Measurements from ENCODE around the gene NKAIN2. TPM values are rescaled to one million over a fixed set of nuclear protein-coding genes. Genes with fewer than 3 reads are reported as not detected.

The NKAIN2 gene
- total RNA-seq, 3 donors from 2014 or later (not counting 1 experiment from before 2014, with no cell fraction given): 0.45 TPM; not detected in 2

GRCh38 chr6:124577734-124578281 lies 774.1 kb downstream of the NKAIN2 start:
- Mint-ChIP-seq H3K27me3 (ENCODE audit: low read depth in 2 of 2) (no peaks in the 10 kb centered on the region), H3K4me1 (no peaks in the 10 kb centered on the region), H3K4me3 (no peak overlapping the region), H3K36me3 (no peaks in the 10 kb centered on the region), H3K9me3 (peaks cover 7 to 20% of the 10 kb centered on the region in 2 donors), H3K27ac (no peak overlapping the region)
- Histone ChIP-seq H3K27me3 (ENCODE audit: control insufficient read depth, insufficient read depth, low read length) (no peaks in the 10 kb centered on the region), H3K36me3 (ENCODE audit: control insufficient read depth, insufficient read depth, low read length) (no peaks in the 10 kb centered on the region), H3K9me3 (ENCODE audit: control insufficient read depth, insufficient read depth, low read length) (peaks cover 5% of the 10 kb centered on the region), H3K4me1 (ENCODE audit: control insufficient read depth, insufficient read depth, low read length) (no peaks in the 10 kb centered on the region), H3K4me3 (ENCODE audit: low read length) (no peak overlapping the region), H3K27ac (ENCODE audit: low read length) (no peak overlapping the region)
- intact Hi-C loops (cut with micrococcal nuclease): no loop called here
- WGBS (ENCODE audit: insufficient coverage): 100% methylated on average over 2 of the region's 2 CpGs
- no peak for ATAC-seq
- no peak for TF ChIP-seq CTCF (IDR thresholded peaks at IDR 0.05)
- no peak for DNase-seq

GRCh38 chr6:124590001-124590400 lies 786.3 kb downstream of the NKAIN2 start:
- Histone ChIP-seq H3K4me1 (ENCODE audit: control insufficient read depth, insufficient read depth, low read length) (no peaks in the 10 kb centered on the region), H3K27ac (ENCODE audit: low read length) (no peak overlapping the region), H3K4me3 (ENCODE audit: low read length) (no peak overlapping the region), H3K27me3 (ENCODE audit: control insufficient read depth, insufficient read depth, low read length) (no peaks in the 10 kb centered on the region), H3K36me3 (ENCODE audit: control insufficient read depth, insufficient read depth, low read length) (no peaks in the 10 kb centered on the region), H3K9me3 (ENCODE audit: control insufficient read depth, insufficient read depth, low read length) (no peaks in the 10 kb centered on the region)
- no peak for TF ChIP-seq CTCF (IDR thresholded peaks at IDR 0.05)
- H3K27ac Mint-ChIP-seq: no peak overlapping the region
- DNase-seq (no peak), ATAC-seq (no peak)
- 0% methylated on average over 1 of the region's 2 CpGs for WGBS (ENCODE audit: insufficient coverage)
- H3K27me3 Mint-ChIP-seq (ENCODE audit: low read depth in 2 of 2): no peaks in the 10 kb centered on the region
- H3K4me1 Mint-ChIP-seq: no peaks in the 10 kb centered on the region
- H3K36me3 Mint-ChIP-seq: no peaks in the 10 kb centered on the region
- H3K9me3 Mint-ChIP-seq: peaks cover 12% of the 10 kb centered on the region in 2 donors
- intact Hi-C loops (cut with micrococcal nuclease): no loop called here
- no peak overlapping the region for H3K4me3 Mint-ChIP-seq

GRCh38 chr6:124599656-124600055 lies 796.0 kb downstream of the NKAIN2 start:
- H3K27me3 Mint-ChIP-seq (ENCODE audit: low read depth in 2 of 2): no peaks in the 10 kb centered on the region
- no peak for TF ChIP-seq CTCF (IDR thresholded peaks at IDR 0.05)

GRCh38 chr6:124604719-124605118 lies 801.1 kb downstream of the NKAIN2 start:
- H3K9me3 ChIP-seq (ENCODE audit: control insufficient read depth, insufficient read depth, low read length): no peaks in the 10 kb centered on the region
- H3K27me3 ChIP-seq (ENCODE audit: control insufficient read depth, insufficient read depth, low read length): no peaks in the 10 kb centered on the region
- no peaks in the 10 kb centered on the region for H3K27me3 Mint-ChIP-seq (ENCODE audit: low read depth in 2 of 2)
- H3K4me3 ChIP-seq (ENCODE audit: low read length): no peak overlapping the region
- no peak overlapping the region for H3K4me3 Mint-ChIP-seq
- no peak overlapping the region for H3K27ac Mint-ChIP-seq
- H3K9me3 Mint-ChIP-seq: peaks cover 5 to 16% of the 10 kb centered on the region in 2 donors
- H3K27ac ChIP-seq (ENCODE audit: low read length): no peak overlapping the region
- DNase-seq: no peak
- no peaks in the 10 kb centered on the region for H3K4me1 Mint-ChIP-seq
- no peaks in the 10 kb centered on the region for H3K36me3 ChIP-seq (ENCODE audit: control insufficient read depth, insufficient read depth, low read length)
- H3K4me1 ChIP-seq (ENCODE audit: control insufficient read depth, insufficient read depth, low read length): no peaks in the 10 kb centered on the region
- intact Hi-C loops (cut with micrococcal nuclease): no loop called here
- no peak for ATAC-seq
- WGBS (ENCODE audit: insufficient coverage): 40% methylated on average over 3 of the region's 3 CpGs
- no peaks in the 10 kb centered on the region for H3K36me3 Mint-ChIP-seq
- no peak for TF ChIP-seq CTCF (IDR thresholded peaks at IDR 0.05)

More at GRCh38 chr6:124599656-124600055, 796.0 kb downstream of the NKAIN2 start:
- intact Hi-C loops (cut with micrococcal nuclease): no loop called here
- WGBS (ENCODE audit: insufficient coverage): 85% methylated on average over 1 of the region's 1 CpG
- Mint-ChIP-seq H3K36me3 (no peaks in the 10 kb centered on the region), H3K4me3 (no peak overlapping the region), H3K4me1 (no peaks in the 10 kb centered on the region), H3K27ac (no peak overlapping the region), H3K9me3 (peaks cover 4 to 8% of the 10 kb centered on the region in 2 donors)
- ATAC-seq (no peak), DNase-seq (no peak)
- no peaks in the 10 kb centered on the region for H3K9me3 ChIP-seq (ENCODE audit: control insufficient read depth, insufficient read depth, low read length)
- no peaks in the 10 kb centered on the region for H3K27me3 ChIP-seq (ENCODE audit: control insufficient read depth, insufficient read depth, low read length)
- H3K4me1 ChIP-seq (ENCODE audit: control insufficient read depth, insufficient read depth, low read length): no peaks in the 10 kb centered on the region
- no peak overlapping the region for H3K4me3 ChIP-seq (ENCODE audit: low read length)
- H3K36me3 ChIP-seq (ENCODE audit: control insufficient read depth, insufficient read depth, low read length): no peaks in the 10 kb centered on the region
- H3K27ac ChIP-seq (ENCODE audit: low read length): no peak overlapping the region
